ENCODE results near the gene ITSN2.

The ITSN2 gene

DNA sequence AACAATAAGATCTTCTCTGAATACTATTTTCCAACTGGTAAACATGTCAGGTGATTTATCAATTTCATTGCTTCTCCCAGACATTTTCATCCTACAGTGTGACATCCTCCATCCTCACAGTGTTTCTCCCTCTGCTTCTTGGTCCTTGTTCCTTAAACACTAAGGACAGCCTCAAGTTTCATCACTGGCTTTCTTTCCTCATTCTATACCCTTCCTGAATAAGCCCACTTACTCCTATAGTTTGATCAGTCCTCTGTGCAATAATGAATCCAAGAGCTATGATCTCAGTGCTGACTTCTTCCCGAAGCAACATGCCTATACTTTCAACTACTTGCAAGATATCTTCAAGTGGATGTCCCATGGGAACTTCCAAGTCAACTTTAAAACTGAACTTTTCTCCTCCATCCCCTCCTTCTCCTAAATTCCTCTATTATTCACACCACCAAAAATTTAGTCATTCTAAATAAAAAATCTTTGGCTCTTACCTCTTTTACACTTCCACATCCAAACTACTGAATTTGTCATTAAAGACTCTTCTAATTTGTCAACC, 97.8 kb downstream of the ITSN2 start:
- FAIRE-seq = no peak

- FAIRE-seq = no peak
Observed at GRCh38 chr2:24261441-24261840, 98.9 kb downstream of the ITSN2 start.

DNA sequence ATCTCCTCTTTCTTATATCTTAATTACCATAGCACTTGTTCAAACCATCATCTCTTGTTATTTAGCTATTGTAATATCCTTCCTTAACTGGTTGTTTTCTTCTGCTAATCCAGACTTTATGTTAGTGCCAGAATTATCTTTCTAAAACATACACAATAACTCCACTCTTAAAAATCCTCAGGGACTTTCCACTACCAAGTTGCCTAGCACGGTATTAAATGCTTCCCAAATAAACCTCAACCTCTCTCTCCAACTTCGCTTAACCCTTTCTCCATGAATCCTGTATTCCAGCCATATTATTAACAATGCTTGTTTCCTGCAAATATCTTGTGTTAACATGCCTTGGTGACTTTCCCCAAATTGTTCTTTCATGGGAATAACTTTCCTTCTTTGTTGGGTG, 101.0 kb downstream of the ITSN2 start:
- FAIRE-seq = no peak

GRCh38 chr2:24258718-24259117, 101.6 kb downstream of the ITSN2 start:
- FAIRE-seq = no peak

GRCh38 chr2:24253303-24253919, 106.9 kb downstream of the ITSN2 start:
- FAIRE-seq = no peak

DNA sequence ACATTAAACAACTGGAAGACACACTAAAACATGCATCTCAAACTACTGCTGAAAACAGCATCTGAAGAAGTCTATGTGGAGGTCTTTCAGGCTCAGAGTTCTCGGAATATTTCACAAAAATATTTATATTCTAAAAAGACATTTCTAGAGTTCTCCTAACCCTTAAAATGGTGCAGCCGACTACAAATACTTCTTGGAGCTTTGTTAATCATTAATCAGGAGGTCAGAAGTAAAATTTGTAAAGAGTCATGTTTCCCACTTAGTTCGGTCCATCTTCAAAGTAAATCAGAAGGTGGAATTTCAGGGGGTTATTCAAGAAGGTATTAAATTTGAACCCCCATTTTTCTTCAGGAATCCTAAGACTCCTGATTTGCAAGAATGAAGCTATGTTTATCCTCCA, 112.7 kb downstream of the ITSN2 start:
- no peak for FAIRE-seq

GRCh38 chr2:24247164-24247563, 113.2 kb downstream of the ITSN2 start:
- no peak for FAIRE-seq

DNA sequence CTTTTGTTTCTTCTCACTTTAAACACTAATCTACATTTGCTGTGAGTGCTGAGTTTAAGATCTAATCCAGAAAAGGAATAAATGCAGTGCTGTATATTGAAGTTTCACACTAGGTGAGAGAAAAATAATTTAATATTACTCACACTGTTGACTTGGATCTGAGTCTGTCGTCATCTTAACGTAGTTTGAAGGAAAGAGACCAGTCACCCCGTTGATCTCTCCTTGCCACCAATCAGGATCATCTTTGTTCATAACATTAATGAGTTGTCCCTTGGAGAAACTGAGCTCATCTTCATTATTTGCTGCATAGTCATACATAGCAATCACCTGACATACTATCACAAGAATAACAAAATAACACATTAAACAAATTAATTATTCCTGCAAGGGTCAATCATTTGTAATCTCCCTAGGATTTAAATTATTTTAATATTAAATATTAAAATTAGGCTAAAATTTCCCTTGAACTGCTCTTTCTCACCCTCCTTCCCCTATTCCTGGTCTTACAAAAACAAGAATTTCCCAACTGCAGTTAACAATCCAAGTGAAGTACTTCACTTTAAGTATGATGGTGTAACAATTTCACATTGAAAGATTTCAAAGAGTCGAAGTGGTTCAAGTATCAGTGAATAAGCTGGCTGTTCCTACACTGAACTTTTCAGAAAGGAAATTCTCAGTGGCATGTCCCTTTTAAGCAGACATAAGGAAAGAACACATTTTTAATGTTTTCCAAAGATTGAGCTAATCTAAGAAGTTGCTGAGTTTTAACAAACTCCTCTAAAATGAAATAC, 114.2 kb downstream of the ITSN2 start:
- no peak for FAIRE-seq

DNA sequence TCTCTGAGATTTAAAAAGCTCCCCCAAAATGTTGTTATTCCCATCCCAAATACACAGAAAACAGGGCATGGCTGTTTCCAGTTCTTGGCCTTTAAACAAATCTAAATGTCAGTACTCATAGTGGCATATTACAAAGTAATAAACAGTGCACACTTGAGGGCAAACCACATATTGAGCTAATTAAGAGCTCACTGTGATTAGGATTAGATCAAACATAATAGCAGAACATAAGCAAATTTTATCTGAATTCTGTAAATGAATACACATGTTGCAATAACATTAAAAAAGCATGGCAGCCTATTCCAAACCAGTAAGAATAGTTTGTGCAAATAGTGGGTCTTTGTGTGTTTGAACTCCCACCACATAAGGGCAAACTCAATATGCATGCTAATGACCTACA, 118.8 kb downstream of the ITSN2 start:
- FAIRE-seq = no peak

DNA sequence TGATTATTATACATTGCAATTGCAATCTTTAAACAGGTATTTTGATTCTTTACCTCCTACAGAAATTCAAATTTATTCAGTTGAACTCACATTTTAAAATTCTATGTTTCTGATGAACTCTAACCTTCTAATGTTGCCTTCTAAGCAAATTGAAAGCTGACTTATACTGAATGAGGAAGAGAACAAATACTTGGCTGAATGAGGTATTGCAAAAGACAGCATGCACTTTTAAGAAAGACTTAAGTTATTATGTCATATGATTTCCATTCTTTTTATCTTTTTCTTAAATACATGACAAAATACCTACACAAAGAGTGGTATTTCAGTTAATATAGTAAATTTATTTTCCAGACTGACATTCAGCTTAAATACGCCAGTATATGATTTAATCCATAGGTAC, 120.8 kb downstream of the ITSN2 start:
- FAIRE-seq = no peak

- FAIRE-seq = no peak
Observed at GRCh38 chr2:24238158-24238557, 122.2 kb downstream of the ITSN2 start.

DNA sequence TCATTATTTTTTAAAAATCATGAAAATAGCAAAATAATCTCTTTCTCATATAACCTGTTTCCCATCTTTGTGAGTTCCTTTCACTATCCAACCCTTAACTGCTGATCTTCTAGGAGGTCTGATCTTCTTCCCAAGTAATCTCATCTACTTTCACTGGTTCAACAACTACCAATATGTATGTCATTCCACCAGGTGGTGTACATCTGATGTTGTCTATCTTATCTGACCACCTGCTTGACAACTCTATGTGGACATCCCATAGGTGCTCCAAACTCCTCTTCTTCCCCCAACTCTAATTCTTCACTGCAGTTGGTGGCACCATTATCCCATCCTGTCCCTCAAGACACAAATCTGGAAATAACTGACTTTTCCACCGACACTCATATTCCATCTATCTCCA, 123.0 kb downstream of the ITSN2 start:
- FAIRE-seq = no peak

GRCh38 chr2:24233321-24233720, 127.0 kb downstream of the ITSN2 start:
- FAIRE-seq = no peak

- FAIRE-seq = no peak
Observed at GRCh38 chr2:24231461-24231881, 128.9 kb downstream of the ITSN2 start.

DNA sequence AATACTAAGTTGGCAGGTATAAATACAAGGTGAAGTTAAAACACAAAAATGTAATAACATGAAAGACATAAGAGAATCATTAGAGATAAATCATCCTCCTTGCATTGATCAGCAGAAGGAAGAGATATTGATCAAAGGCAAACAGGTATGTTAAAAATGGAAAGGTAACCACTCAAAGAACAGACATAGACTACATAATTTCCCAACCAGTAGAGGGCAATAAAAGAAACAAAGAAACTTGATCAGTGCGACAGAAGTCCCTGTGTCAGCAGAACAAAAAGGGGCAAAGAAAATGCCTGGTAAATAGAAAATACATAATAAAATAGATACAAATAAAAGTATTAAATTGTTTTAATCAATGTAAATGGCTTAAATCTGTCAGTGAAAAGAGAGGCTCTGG, 131.9 kb downstream of the ITSN2 start:
- peak; percentile 5 for FAIRE-seq

DNA sequence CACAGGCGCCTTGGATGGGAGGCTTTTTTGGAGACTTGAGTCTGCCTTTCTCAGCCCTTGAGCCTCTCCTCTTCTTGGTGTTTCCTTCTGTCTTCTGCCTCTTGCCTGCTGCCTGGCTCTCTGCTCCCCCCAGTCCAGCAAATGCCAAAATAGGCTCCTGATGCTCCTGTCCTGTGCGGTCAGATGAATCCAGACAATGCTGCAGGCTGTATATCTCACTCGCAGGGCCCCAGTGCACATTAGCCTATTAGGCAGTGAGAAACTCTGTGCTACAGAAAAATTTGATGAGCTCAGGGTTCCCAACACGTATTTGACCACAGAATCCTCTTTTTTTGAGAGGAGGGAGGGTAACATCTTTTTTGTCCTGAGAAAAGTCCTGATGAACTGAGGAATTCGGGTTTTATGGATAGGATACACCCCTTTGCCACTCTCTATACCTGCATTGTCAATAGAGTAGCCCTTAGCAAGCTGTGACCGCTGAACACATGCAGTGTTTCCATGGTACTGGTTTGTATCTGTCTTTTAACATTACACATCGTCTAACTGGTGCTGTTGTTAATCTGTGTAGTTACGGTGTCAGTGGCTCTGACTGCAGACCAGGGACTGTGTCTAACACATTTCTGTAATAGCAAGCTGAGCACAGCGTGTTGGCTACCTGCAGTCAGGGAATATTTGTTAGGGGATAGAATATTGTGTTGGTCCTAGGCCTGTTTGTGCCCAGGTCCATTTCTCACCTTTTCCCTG, 134.7 kb downstream of the ITSN2 start:
- FAIRE-seq = no peak

GRCh38 chr2:24222946-24223345, 137.4 kb downstream of the ITSN2 start:
- no peak for FAIRE-seq

GRCh38 chr2:24221343-24222050, 138.8 kb downstream of the ITSN2 start:
- FAIRE-seq = no peak

DNA sequence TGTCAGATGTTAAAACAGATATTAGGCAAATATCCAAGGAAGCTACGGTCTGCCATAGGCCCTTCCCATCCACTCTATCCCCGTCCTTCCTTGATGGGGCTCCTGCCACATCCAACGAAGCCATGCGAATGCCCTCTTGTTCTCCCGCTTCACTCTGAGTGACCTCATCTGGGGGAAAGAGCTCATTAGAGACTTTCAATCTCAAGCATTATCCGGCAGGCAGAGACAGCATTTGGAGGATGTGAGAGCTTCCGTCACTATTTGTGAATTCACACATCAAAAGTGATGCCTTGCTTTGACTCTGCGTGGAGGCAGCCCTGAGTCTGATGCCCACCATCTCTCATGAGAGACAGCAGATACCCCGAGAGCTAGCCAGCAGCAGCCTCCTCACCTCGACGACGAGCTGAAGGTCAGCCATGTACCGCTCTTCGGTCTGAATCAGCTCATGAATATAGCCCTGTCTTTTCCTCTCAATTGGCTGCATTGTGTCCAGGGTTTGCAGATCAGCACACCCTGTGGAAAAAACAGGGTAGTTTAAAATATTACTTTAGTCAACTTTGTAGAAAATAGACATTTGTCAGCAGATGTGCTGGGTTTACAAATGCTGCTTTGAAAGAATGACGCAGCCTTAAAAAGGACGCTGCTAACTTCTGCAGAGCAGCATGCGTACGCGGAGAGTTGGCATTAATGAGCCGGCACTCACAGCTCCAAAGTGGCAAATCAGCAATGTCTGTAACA, 139.6 kb downstream of the ITSN2 start:
- no peak for FAIRE-seq

DNA sequence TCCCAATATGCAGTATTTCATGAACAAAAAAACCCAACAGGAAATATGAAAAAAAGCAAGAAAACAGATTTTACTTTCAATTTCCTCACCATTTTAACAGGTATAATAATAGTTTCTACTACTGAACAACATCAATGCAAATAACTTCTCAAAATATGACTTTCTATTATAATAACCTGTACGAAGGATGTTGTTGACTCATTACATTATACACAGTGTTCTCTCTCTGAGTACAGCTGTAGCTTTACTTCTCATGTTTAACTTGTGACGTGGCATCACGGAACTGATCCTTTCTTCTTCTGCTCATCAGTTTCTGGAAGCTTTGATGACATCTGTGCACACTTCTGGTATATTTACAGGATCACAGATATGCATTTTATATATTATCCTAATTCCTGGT, 145.5 kb downstream of the ITSN2 start:
- no peak for FAIRE-seq

- FAIRE-seq = no peak
Observed at GRCh38 chr2:24211408-24211807, 148.9 kb downstream of the ITSN2 start.

- no peak for FAIRE-seq
Observed at GRCh38 chr2:24210723-24211122, 149.6 kb downstream of the ITSN2 start.

Measured in islet of Langerhans (tissue), 1 donor.